ENCODE data around the gene VPS13D. TPM values are rescaled to one million over a fixed set of nuclear protein-coding genes. Genes with fewer than 3 reads are reported as not detected.

Gene VPS13D
- total and polyA plus RNA-seq, 11 donors: 32.1 to 301 (median 90.7) TPM

DNA sequence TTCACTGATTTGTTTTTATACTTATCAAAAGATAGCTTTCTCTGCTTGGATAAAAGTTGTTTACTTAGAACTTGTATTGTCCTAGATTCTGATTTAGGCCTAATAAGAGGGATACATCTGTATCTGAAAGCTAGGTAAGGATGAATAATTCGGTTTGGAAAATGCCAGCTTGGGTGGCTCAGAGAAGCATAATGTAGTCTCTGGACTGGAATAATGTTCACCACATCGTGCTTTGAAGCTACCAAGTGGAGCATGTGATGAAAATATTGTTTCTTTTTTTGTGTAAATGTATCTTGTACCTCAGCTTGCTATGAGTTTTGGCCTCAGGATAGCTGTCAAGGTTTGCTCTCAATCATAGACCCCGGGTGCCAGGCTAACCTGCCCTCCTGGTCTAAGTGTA is 49.2 kb downstream of the VPS13D start:
- TF ChIP-seq POLR2A (IDR thresholded peaks at IDR 0.05): no peak
- TF ChIP-seq, protein P1, sequence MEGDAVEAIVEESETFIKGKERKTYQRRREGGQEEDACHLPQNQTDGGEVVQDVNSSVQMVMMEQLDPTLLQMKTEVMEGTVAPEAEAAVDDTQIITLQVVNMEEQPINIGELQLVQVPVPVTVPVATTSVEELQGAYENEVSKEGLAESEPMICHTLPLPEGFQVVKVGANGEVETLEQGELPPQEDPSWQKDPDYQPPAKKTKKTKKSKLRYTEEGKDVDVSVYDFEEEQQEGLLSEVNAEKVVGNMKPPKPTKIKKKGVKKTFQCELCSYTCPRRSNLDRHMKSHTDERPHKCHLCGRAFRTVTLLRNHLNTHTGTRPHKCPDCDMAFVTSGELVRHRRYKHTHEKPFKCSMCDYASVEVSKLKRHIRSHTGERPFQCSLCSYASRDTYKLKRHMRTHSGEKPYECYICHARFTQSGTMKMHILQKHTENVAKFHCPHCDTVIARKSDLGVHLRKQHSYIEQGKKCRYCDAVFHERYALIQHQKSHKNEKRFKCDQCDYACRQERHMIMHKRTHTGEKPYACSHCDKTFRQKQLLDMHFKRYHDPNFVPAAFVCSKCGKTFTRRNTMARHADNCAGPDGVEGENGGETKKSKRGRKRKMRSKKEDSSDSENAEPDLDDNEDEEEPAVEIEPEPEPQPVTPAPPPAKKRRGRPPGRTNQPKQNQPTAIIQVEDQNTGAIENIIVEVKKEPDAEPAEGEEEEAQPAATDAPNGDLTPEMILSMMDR (IDR thresholded peaks at IDR 0.05): no peak
- H3K27ac ChIP-seq: no peak overlapping the region
- peaks cover 0 to 8% (median 0%) of the 10 kb centered on the region in 12 donors for H3K4me1 ChIP-seq
- 88 to 92% (median 91%) methylated on average over 3 of the region's 3 CpGs for WGBS, 4 donors
- peaks cover 0 to 100% (median 97%) of the 10 kb centered on the region in 9 donors for H3K36me3 ChIP-seq
- intact Hi-C loops (cut with DNase I): loop anchor here in 6 of 10 donors (5.0 to 10.0 kb wide), 2 partner anchors 376 to 378 kb away; no protein-coding TSS in a partner anchor
- ATAC-seq (no peak), DNase-seq (no peak)
- no peak overlapping the region for H3K4me3 ChIP-seq
- H3K27me3 ChIP-seq: no peaks in the 10 kb centered on the region
- no peaks in the 10 kb centered on the region for H3K9me3 ChIP-seq

DNA sequence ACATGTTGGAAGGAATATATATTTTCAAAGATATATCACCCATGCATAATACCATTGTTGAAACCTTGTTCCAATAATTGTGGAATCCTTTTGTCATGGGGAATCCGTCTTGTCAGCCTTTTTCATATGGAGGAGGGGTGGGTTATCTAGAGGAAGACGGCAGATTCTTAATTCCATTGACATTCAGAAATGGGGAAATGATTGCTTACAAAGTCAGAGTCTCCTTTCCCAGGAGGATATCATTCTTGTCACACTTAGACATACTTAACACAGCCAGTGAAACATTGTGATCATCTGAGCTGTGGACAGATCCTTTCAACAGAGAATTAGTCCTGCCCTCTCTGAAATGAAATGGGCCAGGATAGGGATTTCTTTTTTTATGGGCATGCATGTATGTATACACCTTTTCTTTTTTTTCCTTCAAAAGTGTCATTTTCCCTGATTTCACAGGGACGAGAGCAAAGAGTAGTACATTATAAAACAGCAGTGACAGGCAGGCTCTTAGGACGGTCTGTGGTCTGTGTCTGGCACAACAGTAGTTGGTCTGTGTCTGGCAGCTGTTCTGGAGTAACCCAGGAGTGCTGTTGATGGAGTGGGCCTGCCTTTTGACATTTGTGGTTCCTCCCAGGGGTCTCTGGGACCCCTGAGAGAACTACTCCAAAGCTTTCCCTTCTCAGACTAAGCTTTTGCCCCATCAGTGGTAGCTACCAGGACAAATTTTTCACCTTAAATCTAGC is 50.1 kb downstream of the VPS13D start:
- no peaks in the 10 kb centered on the region for H3K9me3 ChIP-seq
- intact Hi-C loops (cut with DNase I): loop anchor here in 6 of 10 donors (5.0 to 10.0 kb wide), 2 partner anchors 375 to 377 kb away; no protein-coding TSS in a partner anchor
- ATAC-seq: peak in 3 of 4 donors; percentile 57 to 69 (median 58)
- H3K4me1 ChIP-seq: peaks cover 0 to 8% (median 0%) of the 10 kb centered on the region in 12 donors
- H3K27ac ChIP-seq: no peak overlapping the region
- H3K4me3 ChIP-seq: no peak overlapping the region
- peaks cover 0 to 100% (median 97%) of the 10 kb centered on the region in 9 donors for H3K36me3 ChIP-seq
- no peak for DNase-seq
- 51 to 61% (median 59%) methylated on average over 4 of the region's 4 CpGs for WGBS, 4 donors
- H3K27me3 ChIP-seq: no peaks in the 10 kb centered on the region
- no peak for TF ChIP-seq POLR2A (IDR thresholded peaks at IDR 0.05)
- TF ChIP-seq, protein P1 (IDR thresholded peaks at IDR 0.05): no peak

DNA sequence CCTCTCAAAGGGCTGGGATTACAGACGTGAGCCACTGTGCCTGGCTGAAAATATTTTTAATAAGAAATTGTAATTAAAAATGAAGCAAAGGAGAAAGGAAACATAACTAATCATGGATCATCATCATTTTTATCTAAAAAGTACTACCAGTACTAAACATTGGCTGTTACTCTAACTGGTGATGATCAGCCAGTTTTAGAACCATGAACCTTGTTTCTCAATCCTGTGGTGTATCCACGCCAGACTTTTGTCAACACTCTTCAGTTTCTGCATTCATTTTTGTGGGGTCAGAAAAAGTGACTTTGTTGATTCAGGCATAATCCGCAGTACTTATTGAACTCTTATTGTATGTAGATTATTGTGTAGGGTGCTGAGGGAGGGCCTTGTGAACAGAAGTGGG is 52.3 kb downstream of the VPS13D start:
- H3K4me3 ChIP-seq: no peak overlapping the region
- WGBS, 4 donors: 92 to 95% (median 94%) methylated on average over 3 of the region's 3 CpGs

DNA sequence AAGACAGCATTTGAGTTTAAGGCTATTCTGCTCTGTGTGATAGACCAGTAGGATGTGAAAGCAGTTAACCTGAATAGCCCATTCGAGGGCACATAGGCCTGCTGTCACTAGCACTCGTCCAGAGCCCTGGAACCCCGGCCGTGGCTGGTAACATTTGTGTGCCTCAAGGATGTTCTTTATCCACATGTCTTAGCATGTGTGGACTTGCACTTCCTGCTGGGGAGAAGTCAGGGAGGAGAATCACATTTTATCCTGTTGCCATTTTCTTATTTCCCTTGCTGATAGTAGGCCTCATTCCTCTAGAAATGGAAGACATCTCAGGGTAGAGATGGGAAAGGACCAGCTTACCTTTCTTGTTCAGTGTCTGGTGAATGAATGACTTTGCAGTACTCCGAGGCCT is 54.7 kb downstream of the VPS13D start:
- DNase-seq (no peak), ATAC-seq (no peak)
- H3K36me3 ChIP-seq: peaks cover 0 to 95% (median 84%) of the 10 kb centered on the region in 9 donors
- H3K27me3 ChIP-seq: no peaks in the 10 kb centered on the region
- TF ChIP-seq, protein P1 (IDR thresholded peaks at IDR 0.05): no peak
- no peak for TF ChIP-seq POLR2A (IDR thresholded peaks at IDR 0.05)
- WGBS, 4 donors: 81 to 97% (median 94%) methylated on average over 5 of the region's 5 CpGs
- intact Hi-C loops (cut with DNase I): no loop called here
- no peak overlapping the region for H3K27ac ChIP-seq
- H3K4me1 ChIP-seq: peaks cover 0 to 8% (median 0%) of the 10 kb centered on the region in 12 donors
- no peak overlapping the region for H3K4me3 ChIP-seq
- no peaks in the 10 kb centered on the region for H3K9me3 ChIP-seq

More for the DNA sequence above, 52.3 kb downstream of the VPS13D start:
- Histone ChIP-seq H3K4me1 (peaks cover 0 to 8% (median 0%) of the 10 kb centered on the region in 12 donors), H3K9me3 (no peaks in the 10 kb centered on the region), H3K27ac (no peak overlapping the region), H3K27me3 (no peaks in the 10 kb centered on the region), H3K36me3 (peaks cover 0 to 97% (median 87%) of the 10 kb centered on the region in 9 donors)
- no peak for ATAC-seq
- intact Hi-C loops (cut with DNase I): no loop called here
- TF ChIP-seq, protein P1 (IDR thresholded peaks at IDR 0.05): no peak
- no peak for TF ChIP-seq POLR2A (IDR thresholded peaks at IDR 0.05)
- DNase-seq: no peak
